GM19193 (cell line): Measurements from ENCODE around the gene JOSD2.

ENCODE experiments used
- POLR2A ChIP-seq: IDR thresholded peaks from 4 replicates; pipeline ENCODE4 v1.6.1; 2011; ENCODE audit not compliant: insufficient read depth, insufficient read length; ENCODE audit errors: extremely low read depth

Gene JOSD2

GRCh38 chr19:50522881-50523280 is 11.9 kb upstream of the JOSD2 start:
- no peak for TF ChIP-seq POLR2A

DNA sequence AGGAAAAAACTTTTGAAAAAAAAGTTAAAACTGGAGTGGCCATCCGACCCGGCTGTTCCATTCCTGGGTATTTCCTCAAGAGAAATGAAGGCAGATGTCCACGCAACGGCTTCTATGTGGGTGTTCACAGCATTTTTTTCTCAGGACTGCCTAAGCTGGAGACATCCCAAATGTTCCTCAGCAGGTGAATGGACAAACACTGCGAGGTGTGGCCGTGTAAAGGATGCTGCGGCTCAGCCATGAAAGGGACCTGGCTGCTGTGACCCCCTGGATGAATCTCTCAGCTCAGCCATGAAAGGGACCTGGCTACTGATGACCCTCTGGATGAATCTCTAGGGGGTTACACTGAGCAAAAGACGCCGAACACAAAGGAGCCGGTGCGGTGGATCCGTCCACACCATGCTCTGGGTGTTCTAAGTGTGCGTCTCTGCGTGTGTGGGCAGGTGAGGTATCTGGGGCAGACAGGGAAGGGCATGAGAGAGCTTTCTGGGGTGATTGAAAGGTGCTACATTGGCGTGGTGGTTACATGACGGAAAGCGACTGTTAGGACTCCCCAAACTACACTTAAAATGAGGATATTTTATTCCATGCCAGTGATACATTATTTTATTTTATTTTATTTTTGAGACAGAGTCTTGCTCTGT is 10.0 kb upstream of the JOSD2 start:
- TF ChIP-seq POLR2A: no peak

DNA sequence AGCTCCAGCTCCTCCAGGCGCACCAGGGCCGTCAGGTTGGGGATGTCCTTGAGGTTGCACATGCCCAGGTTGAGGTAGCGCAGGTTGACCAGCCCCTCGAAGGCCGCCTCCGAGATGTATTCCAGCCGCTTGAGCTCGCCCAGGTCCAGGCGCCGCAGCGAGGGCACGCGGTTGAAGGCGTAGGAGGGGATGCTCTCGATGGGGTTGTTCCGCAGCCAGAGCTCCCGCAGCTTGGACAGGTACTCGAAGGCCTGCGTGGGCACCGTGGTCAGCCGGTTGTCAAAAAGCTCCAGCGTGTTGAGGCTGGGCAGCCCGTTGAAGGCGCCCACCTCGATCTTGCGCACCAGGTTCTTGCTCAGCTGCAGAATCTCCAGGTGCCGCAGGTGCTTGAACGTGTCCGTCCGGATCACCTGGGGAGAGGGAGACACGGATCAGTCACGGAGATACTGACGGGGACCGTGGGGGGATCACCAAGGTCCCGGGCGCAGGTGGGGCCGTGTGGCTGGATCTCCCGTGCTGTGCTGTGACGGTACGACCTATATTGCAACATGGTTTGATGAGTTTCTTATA is 8.1 kb upstream of the JOSD2 start:
- TF ChIP-seq POLR2A: no peak

GRCh38 chr19:50518091-50519005 is 7.4 kb upstream of the JOSD2 start:
- TF ChIP-seq POLR2A: no peak

- TF ChIP-seq POLR2A: no peak
These were observed 6.7 kb upstream of the JOSD2 start for GRCh38 chr19:50517704-50518075.

DNA sequence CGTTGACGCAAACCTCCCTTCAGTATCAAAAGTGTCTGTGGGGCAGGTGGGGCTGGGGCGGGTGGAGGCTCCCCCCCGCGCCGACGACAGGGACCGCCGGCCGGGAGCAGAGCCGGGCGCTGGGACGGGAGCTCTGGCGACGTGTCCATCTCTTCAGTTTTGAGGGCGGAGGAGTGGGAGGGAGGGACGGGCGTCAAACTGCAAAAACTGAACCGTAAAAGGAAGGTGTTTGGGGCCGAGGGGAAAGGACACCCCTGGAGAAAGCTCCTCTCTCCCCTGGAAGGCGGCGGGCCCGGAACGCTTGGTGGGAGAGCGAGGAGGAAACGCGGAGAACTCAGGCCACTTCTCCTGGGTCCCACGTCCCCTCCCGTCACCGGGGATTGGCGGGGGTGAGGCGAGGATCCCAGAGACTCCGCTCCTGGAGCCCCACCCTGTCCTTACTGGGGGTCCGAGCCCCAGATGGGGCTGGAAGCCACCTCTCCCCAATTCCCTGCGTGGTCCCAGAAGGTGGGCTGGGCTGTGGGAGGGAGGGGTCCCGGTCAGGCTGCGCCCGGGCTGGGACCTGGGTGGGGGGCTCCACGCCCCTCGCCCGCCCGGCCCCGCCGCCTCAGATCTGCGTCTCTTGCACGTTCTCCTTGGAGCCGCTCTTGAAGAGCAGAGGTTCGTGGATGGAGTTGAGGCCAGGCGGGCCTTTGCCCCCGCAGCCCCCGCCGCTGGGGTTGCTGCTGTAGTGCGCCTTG is 6.1 kb upstream of the JOSD2 start:
- TF ChIP-seq POLR2A: no peak

DNA sequence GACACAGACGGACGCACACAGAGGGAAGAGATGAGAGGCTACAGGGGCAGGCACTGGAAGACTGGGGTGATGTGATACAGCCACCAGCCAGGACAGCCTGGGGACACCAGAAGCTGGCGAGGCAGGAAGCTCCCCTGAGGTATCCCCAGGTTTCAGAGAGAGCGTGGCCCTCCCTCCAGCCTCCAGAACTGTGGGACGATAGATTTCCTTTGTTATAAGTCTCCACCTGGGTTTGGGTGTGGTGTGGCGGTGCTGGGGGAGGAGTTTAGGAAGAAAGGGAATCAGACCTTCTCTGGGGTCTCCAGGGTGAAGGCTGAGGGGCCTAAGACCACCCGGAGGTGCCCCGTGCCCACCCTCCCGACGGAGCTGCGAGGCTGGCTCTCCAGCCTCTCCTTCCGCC is 5.5 kb upstream of the JOSD2 start:
- TF ChIP-seq POLR2A: no peak

GRCh38 chr19:50515168-50515561 is 4.2 kb upstream of the JOSD2 start:
- TF ChIP-seq POLR2A: no peak

GRCh38 chr19:50514346-50515167 is 3.6 kb upstream of the JOSD2 start:
- TF ChIP-seq POLR2A: no peak

DNA sequence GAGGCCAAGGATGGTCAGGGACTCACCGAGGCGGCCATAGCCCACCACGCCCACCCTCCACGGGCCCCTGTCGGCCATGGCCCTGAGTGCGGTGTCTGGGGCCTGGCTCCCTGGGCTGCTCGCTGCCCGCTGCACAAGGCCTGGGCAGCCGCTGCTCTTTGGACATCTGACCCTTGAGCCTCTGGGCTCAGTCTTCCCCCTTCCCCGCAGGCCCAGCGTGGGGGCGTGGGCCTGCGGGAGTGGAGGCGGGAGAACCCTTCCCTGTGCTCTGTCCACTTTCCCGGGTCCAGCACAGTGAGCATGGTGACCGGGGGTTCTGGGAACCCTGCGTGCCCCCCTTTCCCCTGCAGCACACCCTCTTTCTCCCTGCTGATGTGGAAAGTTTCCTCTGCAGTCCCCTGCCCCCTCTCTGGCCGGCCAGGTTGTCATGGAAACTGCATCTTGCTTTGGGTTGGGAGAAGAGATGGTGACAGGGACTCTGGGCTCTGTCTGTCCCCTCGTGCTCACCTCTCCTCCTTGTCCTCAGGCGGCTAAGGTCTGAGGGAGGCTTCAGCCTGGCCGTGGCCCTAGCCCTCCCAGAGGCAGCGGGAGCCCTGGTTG is 2.9 kb upstream of the JOSD2 start, which contains the start of gene ASPDH:
TSS of gene ASPDH (minus strand) at position 168 of the 600 bp plus-strand sequence. CDS start at position 78, 90 bp downstream.
- no peak for TF ChIP-seq POLR2A

DNA sequence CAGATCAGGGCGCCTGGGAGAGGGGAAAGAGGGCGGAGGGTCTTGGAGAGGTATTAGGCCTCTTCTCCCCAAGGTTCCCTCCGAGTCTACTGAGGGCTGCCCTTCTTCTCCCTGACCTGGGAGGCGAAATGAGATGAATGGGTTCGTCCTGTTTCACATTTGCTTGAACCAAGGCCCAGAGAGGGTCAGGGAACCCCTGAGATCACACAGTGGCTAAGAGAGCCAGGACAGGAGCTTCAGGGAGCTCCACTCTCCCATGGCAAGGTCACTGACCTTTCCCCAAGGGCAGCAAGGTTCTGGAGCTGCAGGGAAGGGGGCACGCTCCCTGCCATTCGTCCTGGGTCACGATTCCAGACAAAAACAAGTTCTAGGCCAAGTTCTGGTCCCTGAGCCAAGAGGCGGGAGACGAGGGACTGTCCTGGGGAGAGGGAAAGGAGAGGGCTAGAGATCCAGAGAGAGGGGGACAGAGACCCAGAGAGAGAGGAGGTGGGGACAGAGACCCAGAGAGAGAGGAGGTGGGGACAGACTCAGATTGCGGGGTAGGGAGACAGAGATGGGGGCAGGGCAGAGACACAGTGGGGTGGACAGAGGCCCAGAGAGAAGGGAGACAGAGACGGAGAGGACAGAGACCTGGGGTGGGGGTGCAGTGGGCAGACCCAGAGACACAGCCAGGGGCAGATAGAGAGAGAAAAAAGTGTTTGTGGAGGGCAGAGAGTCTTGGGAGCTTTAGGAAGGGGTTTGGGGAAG is 2.2 kb upstream of the JOSD2 start:
- no peak for TF ChIP-seq POLR2A

- TF ChIP-seq POLR2A: no peak
These were observed 1.4 kb upstream of the JOSD2 start for GRCh38 chr19:50512112-50512998.
